ENCODE measurements around the gene LIMS2. TPM values are rescaled to one million over a fixed set of nuclear protein-coding genes. Genes with fewer than 3 reads are reported as not detected.

Gene LIMS2
- total and polyA plus RNA-seq, 3 experiments from 2014 or later = 3.1 to 6.1 (median 5.9) TPM

GRCh38 chr2:127713562-127713961 is 38.2 kb upstream of the LIMS2 start:
- H3K27ac ChIP-seq (ENCODE audit: low read depth, low read length) = no peak overlapping the region
- H3K36me3 Mint-ChIP-seq = peaks cover 0 to 70% (median 17%) of the 10 kb centered on the region in 3 donors
- no peaks in the 10 kb centered on the region for H3K9me3 ChIP-seq (ENCODE audit: low read length)
- ChIA-PET POLR2A (no interaction called here), CTCF (interaction anchor here (1.0 to 1.1 kb wide), 2 partner anchors 10 to 11 kb away, joined by 3 read pairs; no protein-coding TSS in a partner anchor)
- H3K4me1 ChIP-seq (ENCODE audit: insufficient read depth, low read length) = no peaks in the 10 kb centered on the region
- H3K9me3 Mint-ChIP-seq = no peaks in the 10 kb centered on the region
- no peak overlapping the region for H3K27ac Mint-ChIP-seq
- no peaks in the 10 kb centered on the region for H3K4me1 Mint-ChIP-seq
- no peaks in the 10 kb centered on the region for H3K27me3 Mint-ChIP-seq
- no peaks in the 10 kb centered on the region for H3K27me3 ChIP-seq (ENCODE audit: insufficient read depth, low read length, poor library complexity, severe bottlenecking)
- DNase-seq = no peak
- peaks cover 20% of the 10 kb centered on the region for H3K36me3 ChIP-seq (ENCODE audit: insufficient read depth, low read length)
- no peak overlapping the region for H3K4me3 ChIP-seq (ENCODE audit: low read length)
- no peak overlapping the region for H3K4me3 Mint-ChIP-seq

DNA sequence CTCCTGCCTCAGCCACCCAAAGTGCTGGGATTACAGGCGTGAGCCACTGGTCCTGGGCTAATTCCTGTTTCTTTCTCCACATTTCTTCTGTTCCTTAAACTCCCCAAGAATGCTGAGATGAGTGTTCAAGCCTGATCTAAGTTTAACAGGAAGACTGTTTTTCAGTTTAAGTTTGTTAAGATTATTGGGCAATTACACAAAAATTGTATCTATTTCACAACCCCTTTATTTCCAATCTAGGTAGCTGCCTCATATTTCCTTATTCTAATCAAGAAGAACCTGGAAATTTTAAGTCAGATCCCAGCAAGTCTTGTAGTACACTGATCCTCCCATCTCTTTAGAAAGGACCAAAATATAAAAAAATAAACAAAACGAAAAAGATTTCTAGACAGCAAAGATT is 37.7 kb upstream of the LIMS2 start:
- no peaks in the 10 kb centered on the region for H3K27me3 ChIP-seq (ENCODE audit: insufficient read depth, low read length, poor library complexity, severe bottlenecking)
- DNase-seq = no peak
- CTCF ChIA-PET = interaction anchor here (1.0 to 1.1 kb wide), 2 partner anchors 9 to 11 kb away, joined by 3 read pairs; no protein-coding TSS in a partner anchor
- peaks cover 25% of the 10 kb centered on the region for H3K36me3 ChIP-seq (ENCODE audit: insufficient read depth, low read length)
- POLR2A ChIA-PET = no interaction called here
- H3K27ac Mint-ChIP-seq = no peak overlapping the region
- no peaks in the 10 kb centered on the region for H3K9me3 Mint-ChIP-seq
- no peak overlapping the region for H3K4me3 Mint-ChIP-seq
- no peak overlapping the region for H3K4me3 ChIP-seq (ENCODE audit: low read length)
- no peaks in the 10 kb centered on the region for H3K4me1 ChIP-seq (ENCODE audit: insufficient read depth, low read length)
- peaks cover 0 to 69% (median 15%) of the 10 kb centered on the region in 3 donors for H3K36me3 Mint-ChIP-seq
- no peaks in the 10 kb centered on the region for H3K27me3 Mint-ChIP-seq
- no peaks in the 10 kb centered on the region for H3K9me3 ChIP-seq (ENCODE audit: low read length)
- H3K4me1 Mint-ChIP-seq = no peaks in the 10 kb centered on the region
- no peak overlapping the region for H3K27ac ChIP-seq (ENCODE audit: low read depth, low read length)

GRCh38 chr2:127709336-127709735 is 34.0 kb upstream of the LIMS2 start:
- no peak overlapping the region for H3K4me3 ChIP-seq (ENCODE audit: low read length)
- Mint-ChIP-seq H3K36me3 (peaks cover 0 to 75% (median 14%) of the 10 kb centered on the region in 3 donors), H3K4me1 (peaks cover 16 to 17% (median 17%) of the 10 kb centered on the region in 3 donors), H3K27me3 (no peaks in the 10 kb centered on the region), H3K27ac (peak overlapping the region in 4 of 8 donors; percentile 21 to 78 (median 57)), H3K4me3 (no peak overlapping the region), H3K9me3 (no peaks in the 10 kb centered on the region)
- no peak for DNase-seq
- no peaks in the 10 kb centered on the region for H3K9me3 ChIP-seq (ENCODE audit: low read length)
- ChIA-PET POLR2A (no interaction called here), CTCF (no interaction called here)
- H3K27me3 ChIP-seq (ENCODE audit: insufficient read depth, low read length, poor library complexity, severe bottlenecking) = no peaks in the 10 kb centered on the region
- H3K27ac ChIP-seq (ENCODE audit: low read depth, low read length) = no peak overlapping the region
- peaks cover 32% of the 10 kb centered on the region for H3K36me3 ChIP-seq (ENCODE audit: insufficient read depth, low read length)
- peaks cover 10% of the 10 kb centered on the region for H3K4me1 ChIP-seq (ENCODE audit: insufficient read depth, low read length)

- DNase-seq = no peak
- Mint-ChIP-seq H3K36me3 (peaks cover 0 to 70% (median 14%) of the 10 kb centered on the region in 3 donors), H3K9me3 (no peaks in the 10 kb centered on the region), H3K27ac (peak overlapping the region in 3 of 8 donors; percentile 32 to 60 (median 58)), H3K27me3 (no peaks in the 10 kb centered on the region), H3K4me3 (no peak overlapping the region), H3K4me1 (peaks cover 27 to 29% (median 28%) of the 10 kb centered on the region in 3 donors)
- Histone ChIP-seq H3K4me3 (ENCODE audit: low read length) (no peak overlapping the region), H3K4me1 (ENCODE audit: insufficient read depth, low read length) (peaks cover 23% of the 10 kb centered on the region), H3K9me3 (ENCODE audit: low read length) (no peaks in the 10 kb centered on the region), H3K36me3 (ENCODE audit: insufficient read depth, low read length) (peaks cover 33% of the 10 kb centered on the region), H3K27me3 (ENCODE audit: insufficient read depth, low read length, poor library complexity, severe bottlenecking) (no peaks in the 10 kb centered on the region), H3K27ac (ENCODE audit: low read depth, low read length) (no peak overlapping the region)
- ChIA-PET POLR2A (no interaction called here), CTCF (no interaction called here)
Measured at GRCh38 chr2:127707890-127708648, 32.7 kb upstream of the LIMS2 start.

- no peak overlapping the region for H3K4me3 ChIP-seq (ENCODE audit: low read length)
- Mint-ChIP-seq H3K9me3 (no peaks in the 10 kb centered on the region), H3K36me3 (peaks cover 0 to 70% (median 15%) of the 10 kb centered on the region in 3 donors), H3K4me1 (peaks cover 37 to 39% (median 38%) of the 10 kb centered on the region in 3 donors), H3K4me3 (peak overlapping the region in 1 of 7 donors; percentile 26), H3K27me3 (no peaks in the 10 kb centered on the region), H3K27ac (peak overlapping the region in 6 of 8 donors; percentile 19 to 86 (median 67))
- H3K27ac ChIP-seq (ENCODE audit: low read depth, low read length) = no peak overlapping the region
- peaks cover 33% of the 10 kb centered on the region for H3K36me3 ChIP-seq (ENCODE audit: insufficient read depth, low read length)
- peaks cover 33% of the 10 kb centered on the region for H3K4me1 ChIP-seq (ENCODE audit: insufficient read depth, low read length)
- H3K9me3 ChIP-seq (ENCODE audit: low read length) = no peaks in the 10 kb centered on the region
- no peak for DNase-seq
- CTCF ChIA-PET = interaction anchor here (1.3 kb wide), 1 partner anchor 56 kb away, joined by 4 read pairs; no protein-coding TSS in a partner anchor
- H3K27me3 ChIP-seq (ENCODE audit: insufficient read depth, low read length, poor library complexity, severe bottlenecking) = no peaks in the 10 kb centered on the region
- POLR2A ChIA-PET = interaction anchor here (0.6 kb wide), 1 partner anchor 290 kb away, joined by 3 read pairs; no protein-coding TSS in a partner anchor
Measured at GRCh38 chr2:127706215-127706990, 31.1 kb upstream of the LIMS2 start.

- peaks cover 0 to 3% of the 10 kb centered on the region in 2 donors for H3K27me3 Mint-ChIP-seq
Measured at GRCh38 chr2:127705391-127706065, 30.2 kb upstream of the LIMS2 start.

DNA sequence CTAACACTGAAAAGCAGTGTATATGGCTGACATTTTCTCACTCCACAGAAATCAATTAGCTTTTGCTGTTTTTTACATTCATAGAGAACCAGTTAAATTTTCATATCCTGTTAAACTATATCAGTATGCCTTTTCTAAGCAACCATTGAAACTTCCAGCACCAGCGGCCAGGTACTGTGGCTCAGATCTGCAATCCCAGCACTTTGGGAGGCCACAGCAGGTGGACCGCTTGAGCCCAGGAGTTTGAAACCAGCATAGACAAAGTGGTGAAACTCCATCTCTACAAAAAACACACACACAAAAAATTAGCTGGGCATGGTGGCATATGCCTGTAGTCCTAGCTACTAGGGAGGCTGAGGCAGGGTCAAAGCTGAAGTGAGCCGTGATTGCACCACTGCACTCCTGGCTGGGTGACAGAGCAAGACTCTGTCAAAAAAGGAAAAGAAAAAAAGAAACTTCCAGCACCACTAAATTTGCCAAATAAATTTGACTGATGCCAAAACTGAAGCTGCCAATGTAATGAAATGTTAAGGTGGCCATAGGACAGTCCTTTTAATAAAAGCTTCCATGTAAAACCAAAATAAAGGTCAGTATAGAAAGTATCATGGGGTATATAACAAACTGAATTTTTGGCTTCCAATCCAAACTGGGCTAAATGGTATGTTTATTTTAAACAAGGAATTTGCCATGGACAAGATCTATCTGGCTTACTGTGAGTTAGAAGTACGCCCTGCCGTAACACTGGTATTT is 29.5 kb upstream of the LIMS2 start:
- Mint-ChIP-seq H3K4me1 (peaks cover 46 to 51% (median 50%) of the 10 kb centered on the region in 3 donors), H3K9me3 (no peaks in the 10 kb centered on the region), H3K36me3 (peaks cover 0 to 59% (median 13%) of the 10 kb centered on the region in 3 donors), H3K27me3 (peaks cover 0 to 3% of the 10 kb centered on the region in 2 donors), H3K27ac (peak overlapping the region in 7 of 8 donors; percentile 13 to 84 (median 58)), H3K4me3 (peak overlapping the region in 6 of 7 donors; percentile 2 to 64 (median 34))
- Histone ChIP-seq H3K9me3 (ENCODE audit: low read length) (no peaks in the 10 kb centered on the region), H3K36me3 (ENCODE audit: insufficient read depth, low read length) (peaks cover 33% of the 10 kb centered on the region), H3K27me3 (ENCODE audit: insufficient read depth, low read length, poor library complexity, severe bottlenecking) (no peaks in the 10 kb centered on the region), H3K27ac (ENCODE audit: low read depth, low read length) (no peak overlapping the region), H3K4me3 (ENCODE audit: low read length) (no peak overlapping the region), H3K4me1 (ENCODE audit: insufficient read depth, low read length) (peaks cover 41% of the 10 kb centered on the region)
- POLR2A ChIA-PET = interaction anchor here (0.7 kb wide), 1 partner anchor 1047 kb away, joined by 3 read pairs; no protein-coding TSS in a partner anchor
- CTCF ChIA-PET = interaction anchor here (1.3 to 2.1 kb wide), 2 partner anchors 9 to 21 kb away, joined by 4 to 6 read pairs; no protein-coding TSS in a partner anchor
- DNase-seq = no peak

More at GRCh38 chr2:127705391-127706065, 30.2 kb upstream of the LIMS2 start:
- no peak overlapping the region for H3K27ac ChIP-seq (ENCODE audit: low read depth, low read length)
- ChIA-PET POLR2A (interaction anchor here (0.7 kb wide), 1 partner anchor 1048 kb away, joined by 3 read pairs; no protein-coding TSS in a partner anchor), CTCF (interaction anchor here (1.3 kb wide), 1 partner anchor 55 kb away, joined by 4 read pairs; no protein-coding TSS in a partner anchor)
- H3K4me1 ChIP-seq (ENCODE audit: insufficient read depth, low read length) = peaks cover 37% of the 10 kb centered on the region
- peaks cover 33% of the 10 kb centered on the region for H3K36me3 ChIP-seq (ENCODE audit: insufficient read depth, low read length)
- H3K27me3 ChIP-seq (ENCODE audit: insufficient read depth, low read length, poor library complexity, severe bottlenecking) = no peaks in the 10 kb centered on the region
- Mint-ChIP-seq H3K4me1 (peaks cover 42 to 46% (median 44%) of the 10 kb centered on the region in 3 donors), H3K9me3 (no peaks in the 10 kb centered on the region), H3K4me3 (peak overlapping the region in 2 of 7 donors; percentile 0 to 64), H3K36me3 (peaks cover 0 to 66% (median 13%) of the 10 kb centered on the region in 3 donors), H3K27ac (peak overlapping the region in 7 of 8 donors; percentile 1 to 84 (median 26))
- no peak for DNase-seq
- no peaks in the 10 kb centered on the region for H3K9me3 ChIP-seq (ENCODE audit: low read length)
- no peak overlapping the region for H3K4me3 ChIP-seq (ENCODE audit: low read length)
